Gastrocnemius medialis (tissue), 4 donors: ENCODE data around the gene FHL3. TPM values are rescaled to one million over a fixed set of nuclear protein-coding genes. Genes with fewer than 3 reads are reported as not detected.

Experiments
- ATAC-seq, 2 donors: fragments of 150-250 bp; one replicate each; pipeline ENCODE4 v1.9.1; 2016
- DNase-seq, 2 donors: peaks; one replicate each; pipeline ENCODE4 v3.0.0-alpha.2; 2019
- H3K27ac ChIP-seq, 4 donors: fragments of 200-600 bp; sonication (generic); 1 replicate in 1 of 4; 2 replicates in 3 of 4; pipeline ENCODE4 v1.5.1; 2016 to 2018; ENCODE audit warnings: mild to moderate bottlenecking in 2 of 4, moderate library complexity in 1 of 4
- H3K27me3 ChIP-seq, 3 donors: fragments of 200-600 bp; sonication (generic) in 2 of 3; 1 replicate in 1 of 3; 2 replicates in 2 of 3; pipeline versions ENCODE4 v1.5.1 to v1.6.0; 2016 to 2019; ENCODE audit warnings: mild to moderate bottlenecking in 1 of 3, moderate library complexity in 1 of 3
- H3K36me3 ChIP-seq, 2 donors: fragments of 200-600 bp; sonication (generic) in 1 of 2; one replicate each; pipeline ENCODE4 v1.5.1; 2017 to 2018
- H3K4me1 ChIP-seq, 2 donors: fragments of 200-600 bp; sonication (generic) in 1 of 2; one replicate each; pipeline ENCODE4 v1.5.1; 2016 to 2017; ENCODE audit warnings: mild to moderate bottlenecking in 2 of 2
- H3K4me3 ChIP-seq, 4 donors: fragments of 200-600 bp; sonication (generic) in 3 of 4; 1 replicate in 1 of 4; 2 replicates in 3 of 4; pipeline ENCODE4 v1.5.1; 2016 to 2019; ENCODE audit warnings: mild to moderate bottlenecking in 2 of 4
- H3K9me3 ChIP-seq, 3 donors: fragments of 200-600 bp; sonication (generic) in 2 of 3; 1 replicate in 1 of 3; 2 replicates in 2 of 3; pipeline ENCODE4 v1.5.1; 2016 to 2019
- CTCF ChIP-seq, 5 experiments: fragments of 450-650 bp in 3 of 5; fragments of 200-600 bp in 2 of 5; sonication (generic) in 2 of 5; IDR thresholded peaks in 4 of 5; conservative IDR thresholded peaks in 1 of 5; 1 replicate in 4 of 5; 2 replicates in 1 of 5; pipeline ENCODE4 v1.5.1; 2016 to 2019; ENCODE audit warnings: antibody characterized with exemption in 5 of 5, mild to moderate bottlenecking in 3 of 5, moderate library complexity in 3 of 5
- POLR2A ChIP-seq, 2 donors: fragments of 450-650 bp; IDR thresholded peaks; one replicate each; pipeline ENCODE4 v1.6.1; 2017; ENCODE audit warnings: antibody characterized with exemption in 2 of 2, mild to moderate bottlenecking in 2 of 2, moderate library complexity in 2 of 2
- in situ Hi-C, 4 donors: fragments of 200-750 bp; cut with MboI; loops; one replicate each; pipeline versions ENCODE4 v1.15.0 to v1.8.0; 2017; ENCODE audit warnings: low sequenced_read_pairs in 4 of 4
- intact Hi-C: fragments of 100-400 bp; cut with DNase I; formaldehyde crosslinking; loops from one replicate; pipeline ENCODE4 v1.15.1; 2023; ENCODE audit warnings: low total_unique reads
- total RNA-seq, 4 donors: library from RNA; depleted of rRNA; stranded (reverse); fragments of >200 nt; gene quantifications; one replicate each; pipeline versions ENCODE4 v1.1.0 to v1.2.3, GENCODE V29; 2016

FHL3 gene
- total RNA-seq, 4 donors from 2014 or later = 725 to 1,282 (median 1,051) TPM

- in situ Hi-C loops = no loop called here
Observed at GRCh38 chr1:38043036-38043747, 37.9 kb upstream of the FHL3 start.

GRCh38 chr1:38041936-38042834, 36.9 kb upstream of the FHL3 start:
- ATAC-seq (no peak), DNase-seq (no peak)
- Histone ChIP-seq H3K9me3 (no peaks in the 10 kb centered on the region), H3K27me3 (peaks cover 44 to 54% (median 44%) of the 10 kb centered on the region in 3 donors), H3K36me3 (no peaks in the 10 kb centered on the region), H3K4me1 (peaks cover 17% of the 10 kb centered on the region in 2 donors), H3K27ac (no peak overlapping the region), H3K4me3 (no peak overlapping the region)
- intact Hi-C loops = no loop called here
- no peak for TF ChIP-seq POLR2A (IDR thresholded peaks at IDR 0.05)
- no peak for TF ChIP-seq CTCF (IDR thresholded peaks at IDR 0.05 in 4 of 5, conservative IDR thresholded peaks at IDR 0.05 in 1 of 5)
- in situ Hi-C loops = no loop called here

More at GRCh38 chr1:38043036-38043747, 37.9 kb upstream of the FHL3 start:
- no peak for TF ChIP-seq CTCF (IDR thresholded peaks at IDR 0.05 in 4 of 5, conservative IDR thresholded peaks at IDR 0.05 in 1 of 5)
- no peak for TF ChIP-seq POLR2A (IDR thresholded peaks at IDR 0.05)
- Histone ChIP-seq H3K4me3 (no peak overlapping the region), H3K4me1 (peaks cover 17 to 24% of the 10 kb centered on the region in 2 donors), H3K9me3 (no peaks in the 10 kb centered on the region), H3K27me3 (peaks cover 44 to 54% (median 44%) of the 10 kb centered on the region in 3 donors), H3K36me3 (no peaks in the 10 kb centered on the region), H3K27ac (no peak overlapping the region)
- no peak for ATAC-seq
- DNase-seq = no peak
- intact Hi-C loops = no loop called here

GRCh38 chr1:38039331-38040088, 34.2 kb upstream of the FHL3 start:
- Histone ChIP-seq H3K36me3 (no peaks in the 10 kb centered on the region), H3K27ac (no peak overlapping the region), H3K4me3 (no peak overlapping the region), H3K27me3 (peaks cover 33 to 40% (median 33%) of the 10 kb centered on the region in 3 donors), H3K9me3 (no peaks in the 10 kb centered on the region), H3K4me1 (peaks cover 6% of the 10 kb centered on the region in 2 donors)
- DNase-seq = no peak
- ATAC-seq = no peak
- intact Hi-C loops (no loop called here), in situ Hi-C loops (no loop called here)
- TF ChIP-seq CTCF (IDR thresholded peaks at IDR 0.05 in 4 of 5, conservative IDR thresholded peaks at IDR 0.05 in 1 of 5) (no peak), POLR2A (IDR thresholded peaks at IDR 0.05) (no peak)

GRCh38 chr1:38038861-38039260, 33.5 kb upstream of the FHL3 start:
- intact Hi-C loops = no loop called here
- DNase-seq = no peak
- TF ChIP-seq POLR2A (IDR thresholded peaks at IDR 0.05) = no peak
- TF ChIP-seq CTCF (IDR thresholded peaks at IDR 0.05 in 4 of 5, conservative IDR thresholded peaks at IDR 0.05 in 1 of 5) = no peak
- Histone ChIP-seq H3K27ac (no peak overlapping the region), H3K4me1 (peaks cover 0 to under 1% of the 10 kb centered on the region in 2 donors), H3K4me3 (no peak overlapping the region), H3K9me3 (no peaks in the 10 kb centered on the region), H3K36me3 (no peaks in the 10 kb centered on the region), H3K27me3 (peaks cover 26 to 34% (median 27%) of the 10 kb centered on the region in 3 donors)
- in situ Hi-C loops = no loop called here
- no peak for ATAC-seq
